ENCODE data around the gene EYA4.
A peak's percentile ranks its signal among the peaks of the same experiment; 100 is the strongest.

The EYA4 gene

GRCh38 chr6:133286765-133287164 lies 45.6 kb downstream of the EYA4 start:
- peak in 1 of 2 experiments; percentile 32 for DNase-seq (ENCODE audit: low spot score in 2 of 2)
- H3K36me3 ChIP-seq (replicated peaks): no peaks in the 10 kb centered on the region

GRCh38 chr6:133288662-133289061 lies 47.5 kb downstream of the EYA4 start:
- H3K36me3 ChIP-seq (replicated peaks): no peaks in the 10 kb centered on the region
- no peak overlapping the region for H3K4me3 ChIP-seq
- H3K4me1 ChIP-seq: peaks cover 21% of the 10 kb centered on the region
- no peaks in the 10 kb centered on the region for H3K9me3 ChIP-seq
- no peaks in the 10 kb centered on the region for H3K27me3 ChIP-seq (ENCODE audit: low read depth)
- in situ Hi-C loops (cut with MboI; ENCODE audit: low sequenced_read_pairs): no loop called here
- DNase-seq (ENCODE audit: low spot score in 2 of 2): no peak

More at GRCh38 chr6:133286765-133287164, 45.6 kb downstream of the EYA4 start:
- Histone ChIP-seq H3K27me3 (ENCODE audit: low read depth) (no peaks in the 10 kb centered on the region), H3K4me1 (peaks cover 21% of the 10 kb centered on the region), H3K9me3 (no peaks in the 10 kb centered on the region), H3K4me3 (no peak overlapping the region)
- in situ Hi-C loops (cut with MboI; ENCODE audit: low sequenced_read_pairs): no loop called here

DNA sequence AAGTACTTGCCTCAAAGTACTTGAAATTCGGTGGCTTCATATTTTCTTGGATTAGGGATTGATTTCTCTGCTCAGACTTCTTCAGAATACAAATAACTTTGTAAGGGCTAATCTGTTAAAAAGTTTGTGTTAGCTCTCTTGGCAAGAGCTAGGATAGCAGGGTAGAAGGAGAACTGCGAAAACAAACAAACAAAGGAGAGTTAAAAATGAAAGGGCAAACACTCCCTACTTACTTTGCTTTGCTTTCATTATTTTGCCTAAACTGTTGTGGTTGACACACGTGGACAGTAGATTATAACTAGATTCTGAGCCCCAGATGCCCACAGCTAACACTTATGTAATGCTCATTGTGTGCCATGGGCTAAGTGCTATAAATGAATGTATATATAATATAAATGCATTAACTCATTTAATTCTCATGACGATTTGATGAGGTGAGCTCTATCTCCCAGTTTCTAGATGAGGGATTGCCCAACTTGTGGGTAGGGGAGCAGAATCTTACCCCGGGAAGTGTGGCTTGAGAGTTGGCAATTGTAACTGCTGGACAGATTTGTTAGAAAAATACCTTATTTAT lies 48.7 kb downstream of the EYA4 start:
- in situ Hi-C loops (cut with MboI; ENCODE audit: low sequenced_read_pairs): no loop called here
- no peaks in the 10 kb centered on the region for H3K27me3 ChIP-seq (ENCODE audit: low read depth)

DNA sequence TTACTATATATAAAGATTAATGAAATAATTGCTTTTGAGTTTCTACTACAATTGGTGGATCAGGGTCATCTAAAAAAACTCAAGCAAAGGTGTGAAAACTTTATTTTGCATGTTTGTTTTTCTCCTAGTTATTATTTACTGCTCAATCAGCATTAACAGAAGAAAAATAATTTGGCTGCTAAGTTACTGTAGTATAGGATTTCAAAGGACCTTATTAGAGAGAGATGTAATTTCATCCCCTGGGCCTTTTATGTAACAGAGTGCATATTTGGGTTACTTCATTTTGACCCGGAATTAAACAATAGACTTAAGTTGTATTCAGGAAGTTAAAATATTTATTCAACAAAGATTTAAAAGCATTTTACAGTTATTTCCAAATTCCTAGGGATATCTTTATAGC lies 49.8 kb downstream of the EYA4 start:
- H3K27me3 ChIP-seq (ENCODE audit: low read depth): no peaks in the 10 kb centered on the region
- peaks cover 21% of the 10 kb centered on the region for H3K4me1 ChIP-seq
- no peak for DNase-seq (ENCODE audit: low spot score in 2 of 2)
- H3K36me3 ChIP-seq (replicated peaks): no peaks in the 10 kb centered on the region
- in situ Hi-C loops (cut with MboI; ENCODE audit: low sequenced_read_pairs): no loop called here
- no peaks in the 10 kb centered on the region for H3K9me3 ChIP-seq
- no peak overlapping the region for H3K4me3 ChIP-seq

More for the DNA sequence above, 48.7 kb downstream of the EYA4 start:
- no peaks in the 10 kb centered on the region for H3K9me3 ChIP-seq
- peaks cover 21% of the 10 kb centered on the region for H3K4me1 ChIP-seq
- DNase-seq (ENCODE audit: low spot score in 2 of 2): no peak
- H3K36me3 ChIP-seq (replicated peaks): no peaks in the 10 kb centered on the region
- no peak overlapping the region for H3K4me3 ChIP-seq

GRCh38 chr6:133291671-133292070 lies 50.5 kb downstream of the EYA4 start:
- Histone ChIP-seq H3K27me3 (ENCODE audit: low read depth) (no peaks in the 10 kb centered on the region), H3K36me3 (replicated peaks) (no peaks in the 10 kb centered on the region), H3K4me1 (peaks cover 21% of the 10 kb centered on the region), H3K9me3 (no peaks in the 10 kb centered on the region), H3K4me3 (no peak overlapping the region)
- no peak for DNase-seq (ENCODE audit: low spot score in 2 of 2)
- in situ Hi-C loops (cut with MboI; ENCODE audit: low sequenced_read_pairs): no loop called here

GRCh38 chr6:133297657-133298056 lies 56.5 kb downstream of the EYA4 start:
- no peaks in the 10 kb centered on the region for H3K4me1 ChIP-seq
- H3K36me3 ChIP-seq (replicated peaks): no peaks in the 10 kb centered on the region
- no peak overlapping the region for H3K4me3 ChIP-seq
- no peaks in the 10 kb centered on the region for H3K27me3 ChIP-seq (ENCODE audit: low read depth)
- DNase-seq (ENCODE audit: low spot score in 2 of 2): no peak
- no peaks in the 10 kb centered on the region for H3K9me3 ChIP-seq
- in situ Hi-C loops (cut with MboI; ENCODE audit: low sequenced_read_pairs): no loop called here

DNA sequence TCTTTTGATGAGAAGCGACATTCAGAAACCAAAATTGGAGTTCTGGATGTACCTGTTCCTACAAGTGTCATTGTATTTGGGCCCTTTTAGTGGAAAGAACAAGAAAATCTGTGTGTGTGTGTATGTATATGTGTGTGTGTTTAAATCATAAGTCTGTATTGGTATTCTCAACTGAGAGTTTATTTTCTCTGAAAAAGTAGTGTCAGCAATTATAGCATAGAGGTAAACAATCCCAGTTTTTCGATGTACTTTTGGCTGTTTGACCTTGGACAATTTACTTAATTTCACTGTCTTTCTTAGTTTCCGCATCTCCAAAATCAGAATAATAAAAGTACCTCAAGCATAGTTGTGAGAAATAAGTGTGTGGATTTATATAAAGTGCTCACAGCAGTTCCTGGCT lies 57.2 kb downstream of the EYA4 start:
- Histone ChIP-seq H3K9me3 (no peaks in the 10 kb centered on the region), H3K4me3 (no peak overlapping the region), H3K4me1 (no peaks in the 10 kb centered on the region), H3K36me3 (replicated peaks) (no peaks in the 10 kb centered on the region), H3K27me3 (ENCODE audit: low read depth) (no peaks in the 10 kb centered on the region)
- in situ Hi-C loops (cut with MboI; ENCODE audit: low sequenced_read_pairs): no loop called here
- no peak for DNase-seq (ENCODE audit: low spot score in 2 of 2)

DNA sequence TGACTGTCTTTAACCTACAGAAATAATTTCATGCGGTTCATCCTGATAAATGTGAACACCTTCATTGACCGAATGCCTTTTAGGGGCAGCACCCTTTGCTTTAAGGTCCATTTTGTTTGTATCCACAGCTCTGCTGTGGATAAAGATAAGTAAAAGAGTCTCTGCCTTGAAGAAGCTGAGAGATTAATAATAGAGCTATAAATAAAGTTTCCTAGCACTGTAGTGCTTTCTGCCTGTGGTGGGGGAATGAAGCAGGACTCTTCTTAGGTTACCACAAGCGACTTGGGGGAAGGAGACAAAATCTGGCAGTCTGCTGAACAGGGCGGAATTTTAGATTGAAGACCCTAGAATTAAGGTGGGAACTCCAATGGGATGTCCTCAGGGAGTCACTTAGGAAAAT lies 57.6 kb downstream of the EYA4 start:
- DNase-seq (ENCODE audit: low spot score in 2 of 2): no peak
- H3K9me3 ChIP-seq: no peaks in the 10 kb centered on the region
- H3K4me3 ChIP-seq: no peak overlapping the region
- H3K27me3 ChIP-seq (ENCODE audit: low read depth): no peaks in the 10 kb centered on the region
- in situ Hi-C loops (cut with MboI; ENCODE audit: low sequenced_read_pairs): no loop called here
- H3K36me3 ChIP-seq (replicated peaks): no peaks in the 10 kb centered on the region
- no peaks in the 10 kb centered on the region for H3K4me1 ChIP-seq

- no peaks in the 10 kb centered on the region for H3K9me3 ChIP-seq
- no peaks in the 10 kb centered on the region for H3K4me1 ChIP-seq
- H3K36me3 ChIP-seq (replicated peaks): no peaks in the 10 kb centered on the region
- no peaks in the 10 kb centered on the region for H3K27me3 ChIP-seq (ENCODE audit: low read depth)
- H3K4me3 ChIP-seq: no peak overlapping the region
- DNase-seq (ENCODE audit: low spot score in 2 of 2): no peak
- in situ Hi-C loops (cut with MboI; ENCODE audit: low sequenced_read_pairs): no loop called here
Measured at GRCh38 chr6:133300896-133301295, 59.7 kb downstream of the EYA4 start.

GRCh38 chr6:133301835-133302234 lies 60.7 kb downstream of the EYA4 start:
- H3K9me3 ChIP-seq: no peaks in the 10 kb centered on the region
- no peaks in the 10 kb centered on the region for H3K4me1 ChIP-seq
- DNase-seq (ENCODE audit: low spot score in 2 of 2): no peak
- H3K36me3 ChIP-seq (replicated peaks): no peaks in the 10 kb centered on the region
- in situ Hi-C loops (cut with MboI; ENCODE audit: low sequenced_read_pairs): no loop called here
- H3K4me3 ChIP-seq: no peak overlapping the region
- no peaks in the 10 kb centered on the region for H3K27me3 ChIP-seq (ENCODE audit: low read depth)

DNA sequence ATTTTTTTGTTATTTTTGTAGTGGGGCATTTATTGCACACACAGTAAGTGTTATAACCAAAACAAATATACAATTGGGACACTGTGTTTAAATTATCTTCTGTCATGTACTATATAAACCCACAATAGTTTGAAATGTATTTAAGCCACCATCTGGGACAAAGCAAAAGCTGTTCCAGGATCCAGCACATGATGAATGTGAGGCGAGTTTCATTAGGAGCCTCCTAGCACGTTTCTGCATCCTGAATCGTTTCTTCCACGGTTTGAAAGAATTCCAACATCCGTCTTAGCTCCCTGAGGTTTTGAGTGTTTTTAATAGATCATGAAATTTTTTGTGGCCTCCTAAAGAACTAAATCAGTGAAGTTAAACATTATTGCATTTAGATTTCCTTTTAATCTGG lies 65.8 kb downstream of the EYA4 start:
- Histone ChIP-seq H3K9me3 (no peaks in the 10 kb centered on the region), H3K36me3 (replicated peaks) (no peaks in the 10 kb centered on the region), H3K27me3 (ENCODE audit: low read depth) (no peaks in the 10 kb centered on the region), H3K4me1 (no peaks in the 10 kb centered on the region), H3K4me3 (no peak overlapping the region)
- in situ Hi-C loops (cut with MboI; ENCODE audit: low sequenced_read_pairs): no loop called here
- DNase-seq (ENCODE audit: low spot score in 2 of 2): no peak

- no peak overlapping the region for H3K4me3 ChIP-seq
- no peaks in the 10 kb centered on the region for H3K9me3 ChIP-seq
- no peak for DNase-seq (ENCODE audit: low spot score in 2 of 2)
- H3K4me1 ChIP-seq: no peaks in the 10 kb centered on the region
- in situ Hi-C loops (cut with MboI; ENCODE audit: low sequenced_read_pairs): no loop called here
- H3K27me3 ChIP-seq (ENCODE audit: low read depth): no peaks in the 10 kb centered on the region; the same call in 1 of the 2 replicates
- H3K36me3 ChIP-seq (replicated peaks): no peaks in the 10 kb centered on the region
Measured at GRCh38 chr6:133309579-133309978, 68.4 kb downstream of the EYA4 start.

GRCh38 chr6:133312006-133312405 lies 70.8 kb downstream of the EYA4 start:
- no peak for DNase-seq (ENCODE audit: low spot score in 2 of 2)
- Histone ChIP-seq H3K27me3 (ENCODE audit: low read depth) (no peaks in the 10 kb centered on the region; the same call in 1 of the 2 replicates), H3K4me3 (no peak overlapping the region), H3K4me1 (no peaks in the 10 kb centered on the region), H3K36me3 (replicated peaks) (no peaks in the 10 kb centered on the region), H3K9me3 (no peaks in the 10 kb centered on the region)
- in situ Hi-C loops (cut with MboI; ENCODE audit: low sequenced_read_pairs): no loop called here

- DNase-seq (ENCODE audit: low spot score in 2 of 2): no peak
- H3K4me3 ChIP-seq: no peak overlapping the region
- peaks cover 2% of the 10 kb centered on the region; the same call in 1 of the 2 replicates for H3K4me1 ChIP-seq
- no peaks in the 10 kb centered on the region; the same call in 1 of the 2 replicates for H3K27me3 ChIP-seq (ENCODE audit: low read depth)
- no peaks in the 10 kb centered on the region for H3K9me3 ChIP-seq
- H3K36me3 ChIP-seq (replicated peaks): no peaks in the 10 kb centered on the region
- in situ Hi-C loops (cut with MboI; ENCODE audit: low sequenced_read_pairs): no loop called here
Measured at GRCh38 chr6:133313068-133313467, 71.9 kb downstream of the EYA4 start.

- DNase-seq (ENCODE audit: low spot score in 2 of 2): no peak
- in situ Hi-C loops (cut with MboI; ENCODE audit: low sequenced_read_pairs): no loop called here
- no peaks in the 10 kb centered on the region for H3K36me3 ChIP-seq (replicated peaks)
- peaks cover 2% of the 10 kb centered on the region; the same call in 1 of the 2 replicates for H3K4me1 ChIP-seq
- no peaks in the 10 kb centered on the region for H3K9me3 ChIP-seq
- no peaks in the 10 kb centered on the region; the same call in 1 of the 2 replicates for H3K27me3 ChIP-seq (ENCODE audit: low read depth)
- no peak overlapping the region for H3K4me3 ChIP-seq
Measured at GRCh38 chr6:133314947-133315346, 73.8 kb downstream of the EYA4 start.
